Lower lobe of right lung (tissue), 2 donors: ENCODE measurements around the gene GREM2. TPM values are rescaled to one million over a fixed set of nuclear protein-coding genes. Genes with fewer than 3 reads are reported as not detected.
A peak's percentile ranks its signal among the peaks of the same experiment; 100 is the strongest.

Experiments
- ATAC-seq, 2 donors: fragments of 200-7000 bp; cut with Tn5 transposase; one replicate each; pipeline ENCODE4 v1.9.1; 2020 to 2022; ENCODE audit warnings: mild to moderate bottlenecking in 2 of 2, moderate library complexity in 2 of 2
- DNase-seq: peaks from one replicate; pipeline ENCODE4 v3.0.0-alpha.2; 2020
- H3K27ac ChIP-seq: fragments of 200-600 bp; one replicate; pipeline ENCODE4 v1.8.0; 2022
- H3K27me3 ChIP-seq: fragments of 200-600 bp; one replicate; pipeline ENCODE4 v1.8.0; 2022; ENCODE audit warnings: low read depth
- H3K36me3 ChIP-seq: fragments of 200-600 bp; one replicate; pipeline ENCODE4 v1.8.0; 2022; ENCODE audit warnings: mild to moderate bottlenecking
- H3K4me1 ChIP-seq: fragments of 200-600 bp; one replicate; pipeline ENCODE4 v1.8.0; 2022
- H3K4me3 ChIP-seq: fragments of 200-600 bp; one replicate; pipeline ENCODE4 v1.8.0; 2022; ENCODE audit warnings: mild to moderate bottlenecking
- H3K9me3 ChIP-seq: fragments of 200-600 bp; one replicate; pipeline ENCODE4 v1.8.0; 2022
- CTCF ChIP-seq: fragments of 200-600 bp; IDR thresholded peaks from one replicate; pipeline ENCODE4 v1.8.0; 2022; ENCODE audit warnings: antibody characterized with exemption, mild to moderate bottlenecking
- intact Hi-C: fragments of 100-400 bp; cut with DNase I; formaldehyde crosslinking; loops from one replicate; pipeline ENCODE4 v1.11.0; 2022
- total RNA-seq: library from RNA; stranded (reverse); fragmentation: NEBNext Ultra II Directional; extraction: Animal tissue kit (Norgen Biotek cat#: 25700); gene quantifications from one replicate; pipeline ENCODE4 v1.2.1, GENCODE V29; 2021
- donor health status: DM: no; HTN: yes; CAD: no; lungs with severe emphysema.

Gene GREM2
- total RNA-seq, 1 donor from 2014 or later = 0.74 TPM

DNA sequence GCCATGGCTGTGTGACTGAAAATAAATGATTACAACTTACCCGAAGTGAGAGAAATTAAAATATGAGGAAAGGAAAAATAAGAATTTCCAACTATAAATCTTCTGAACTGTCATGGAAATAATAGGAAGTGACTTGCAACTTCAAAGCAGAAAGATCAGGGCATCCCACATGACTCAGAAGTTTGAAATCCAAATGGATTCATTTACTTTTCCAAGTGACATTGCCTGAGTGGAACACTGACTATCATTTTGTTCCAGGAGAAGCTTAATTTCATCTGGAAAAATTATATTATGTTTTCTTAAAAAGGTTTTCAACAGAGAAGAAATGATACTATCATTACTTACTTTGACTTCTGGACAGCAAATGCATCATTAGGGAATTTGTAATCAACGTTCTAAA is 110.8 kb downstream of the GREM2 start:
- Histone ChIP-seq H3K36me3 (no peaks in the 10 kb centered on the region), H3K4me3 (no peak overlapping the region), H3K9me3 (no peaks in the 10 kb centered on the region), H3K4me1 (no peaks in the 10 kb centered on the region), H3K27me3 (no peaks in the 10 kb centered on the region), H3K27ac (no peak overlapping the region)
- ATAC-seq (no peak), DNase-seq (no peak)
- no peak for TF ChIP-seq CTCF
- intact Hi-C loops = no loop called here

DNA sequence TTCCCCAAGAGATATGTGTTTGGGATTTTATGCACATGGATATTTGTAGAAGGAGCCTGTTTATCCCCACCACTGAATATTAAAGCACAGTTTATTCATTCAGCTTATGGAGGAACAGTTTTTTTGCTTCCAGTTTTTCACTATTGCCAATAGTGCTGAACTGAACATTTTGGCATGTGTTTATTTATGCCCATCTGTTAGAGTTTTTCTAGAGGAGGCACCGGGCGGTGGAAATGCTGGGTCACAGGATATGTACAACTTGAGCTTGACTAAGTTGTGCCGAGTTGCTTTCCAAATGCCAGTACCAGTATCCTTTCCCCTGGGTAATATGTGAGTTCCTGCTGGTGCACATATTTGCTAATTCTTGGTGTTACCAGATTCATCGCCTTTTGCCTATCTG is 111.3 kb downstream of the GREM2 start:
- intact Hi-C loops = no loop called here
- TF ChIP-seq CTCF = no peak
- no peak overlapping the region for H3K4me3 ChIP-seq
- no peak for DNase-seq
- no peaks in the 10 kb centered on the region for H3K36me3 ChIP-seq
- no peaks in the 10 kb centered on the region for H3K4me1 ChIP-seq
- no peaks in the 10 kb centered on the region for H3K9me3 ChIP-seq
- H3K27ac ChIP-seq = no peak overlapping the region
- H3K27me3 ChIP-seq = no peaks in the 10 kb centered on the region
- no peak for ATAC-seq

DNA sequence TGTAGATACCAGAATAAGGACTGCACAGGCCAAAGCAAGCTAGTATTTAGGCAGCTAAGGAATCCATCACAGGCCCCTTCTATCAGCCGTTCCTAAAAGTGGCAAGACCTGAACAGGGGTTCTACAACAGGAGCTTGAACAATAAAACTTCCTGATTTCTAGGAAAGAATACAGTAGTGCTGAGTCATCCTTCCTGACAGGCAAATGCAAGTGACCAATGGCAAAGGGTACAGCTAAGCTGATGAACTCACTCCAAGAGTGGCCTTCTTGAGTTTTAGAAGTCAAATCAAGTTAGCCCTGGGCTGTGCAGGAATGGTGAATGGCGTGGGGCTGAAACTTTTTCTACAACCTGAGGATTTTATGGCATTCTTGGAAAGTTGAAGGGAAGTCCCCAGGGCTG is 112.9 kb downstream of the GREM2 start:
- peak in 1 of 2 donors; percentile 31 for ATAC-seq
- no peak for DNase-seq
- H3K4me1 ChIP-seq = no peaks in the 10 kb centered on the region
- H3K27me3 ChIP-seq = no peaks in the 10 kb centered on the region
- no peak overlapping the region for H3K4me3 ChIP-seq
- no peak for TF ChIP-seq CTCF
- H3K9me3 ChIP-seq = no peaks in the 10 kb centered on the region
- no peak overlapping the region for H3K27ac ChIP-seq
- intact Hi-C loops = no loop called here
- H3K36me3 ChIP-seq = no peaks in the 10 kb centered on the region

DNA sequence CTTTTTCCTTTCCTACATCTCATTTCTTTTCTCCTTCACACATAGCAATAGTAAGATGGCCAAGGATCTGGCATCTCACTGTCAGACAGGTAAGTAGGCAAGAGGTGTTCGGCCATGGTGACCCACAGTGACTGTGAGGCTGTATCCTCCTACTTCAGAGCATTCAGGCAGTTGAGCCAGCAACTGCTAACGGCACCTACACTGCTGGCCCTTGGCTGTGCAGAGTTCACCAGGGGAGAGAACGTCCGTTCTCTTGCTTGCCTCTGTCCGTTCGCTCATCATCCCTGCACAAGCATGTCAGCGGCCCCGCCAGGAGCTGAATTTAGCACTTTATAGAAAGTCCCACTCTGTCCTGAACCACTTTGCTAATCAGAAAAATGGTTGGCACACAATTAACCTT is 113.6 kb downstream of the GREM2 start:
- TF ChIP-seq CTCF = no peak
- intact Hi-C loops = no loop called here
- no peaks in the 10 kb centered on the region for H3K9me3 ChIP-seq
- no peak for DNase-seq
- no peak overlapping the region for H3K4me3 ChIP-seq
- no peaks in the 10 kb centered on the region for H3K4me1 ChIP-seq
- H3K27ac ChIP-seq = no peak overlapping the region
- no peak for ATAC-seq
- no peaks in the 10 kb centered on the region for H3K27me3 ChIP-seq
- H3K36me3 ChIP-seq = no peaks in the 10 kb centered on the region

DNA sequence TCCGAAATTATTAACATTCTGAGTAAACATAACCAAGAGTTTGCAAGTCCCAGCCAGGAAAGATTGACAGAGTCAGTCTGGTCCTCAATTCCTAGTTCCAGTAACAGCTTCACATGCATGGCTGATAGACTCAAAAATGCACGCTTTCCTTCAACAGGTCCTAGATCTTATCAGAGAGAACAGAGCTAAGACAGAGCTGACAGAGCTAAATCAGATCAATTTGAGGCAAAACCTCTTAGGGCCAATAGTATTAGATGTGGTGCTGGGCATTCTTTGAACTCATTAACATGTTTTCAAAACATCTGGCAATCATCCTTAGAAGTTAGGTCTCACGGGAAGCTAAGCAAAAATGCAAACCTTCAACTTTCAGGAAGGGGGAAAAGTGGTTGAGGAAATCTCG is 114.0 kb downstream of the GREM2 start:
- no peaks in the 10 kb centered on the region for H3K4me1 ChIP-seq
- no peak overlapping the region for H3K27ac ChIP-seq
- H3K9me3 ChIP-seq = no peaks in the 10 kb centered on the region
- intact Hi-C loops = no loop called here
- ATAC-seq (no peak), DNase-seq (no peak)
- TF ChIP-seq CTCF = no peak
- no peak overlapping the region for H3K4me3 ChIP-seq
- no peaks in the 10 kb centered on the region for H3K36me3 ChIP-seq
- H3K27me3 ChIP-seq = no peaks in the 10 kb centered on the region

- DNase-seq (no peak), ATAC-seq (no peak)
- Histone ChIP-seq H3K4me3 (no peak overlapping the region), H3K27me3 (no peaks in the 10 kb centered on the region), H3K27ac (no peak overlapping the region), H3K9me3 (no peaks in the 10 kb centered on the region), H3K4me1 (no peaks in the 10 kb centered on the region), H3K36me3 (no peaks in the 10 kb centered on the region)
- intact Hi-C loops = no loop called here
- TF ChIP-seq CTCF = no peak
These were observed 115.0 kb downstream of the GREM2 start for GRCh38 chr1:240496941-240497340.
